ENCODE results near the gene PHLDB2. TPM values are rescaled to one million over a fixed set of nuclear protein-coding genes. Genes with fewer than 3 reads are reported as not detected.

PHLDB2 gene
- total and polyA plus RNA-seq, 10 of the 15 experiments (the other 5 are each of a cell fraction or from before 2014, with no cell fraction given): 0.03 to 0.67 (median 0.40) TPM

DNA sequence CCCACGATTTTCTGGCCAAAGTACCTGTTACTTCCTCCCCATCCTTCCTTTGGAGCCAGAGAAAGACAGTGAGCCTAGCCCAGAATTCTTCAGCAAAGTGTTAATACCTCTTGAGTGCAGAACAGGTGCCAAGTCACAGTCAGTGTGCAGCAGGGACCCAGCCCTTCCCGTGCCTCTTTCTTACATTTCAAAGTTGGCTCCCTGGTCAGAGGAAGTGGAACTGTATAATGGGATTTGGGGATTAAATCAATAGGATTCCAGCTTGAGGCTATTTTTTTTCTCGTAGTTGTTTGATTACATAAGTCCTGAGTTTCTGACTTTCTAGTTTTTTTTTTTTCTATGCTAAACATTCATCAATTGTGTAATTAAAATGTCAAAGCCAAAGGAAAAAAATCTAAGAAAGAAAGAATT, 67.2 kb downstream of the PHLDB2 start (continued):
- TF ChIP-seq, protein P1, sequence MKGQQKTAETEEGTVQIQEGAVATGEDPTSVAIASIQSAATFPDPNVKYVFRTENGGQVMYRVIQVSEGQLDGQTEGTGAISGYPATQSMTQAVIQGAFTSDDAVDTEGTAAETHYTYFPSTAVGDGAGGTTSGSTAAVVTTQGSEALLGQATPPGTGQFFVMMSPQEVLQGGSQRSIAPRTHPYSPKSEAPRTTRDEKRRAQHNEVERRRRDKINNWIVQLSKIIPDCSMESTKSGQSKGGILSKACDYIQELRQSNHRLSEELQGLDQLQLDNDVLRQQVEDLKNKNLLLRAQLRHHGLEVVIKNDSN (IDR thresholded peaks at IDR 0.05; ENCODE audit: borderline replicate concordance, extremely low read length, insufficient read depth, low read depth, low read length): no peak
- TF ChIP-seq MTA3 (IDR thresholded peaks at IDR 0.05; ENCODE audit: borderline replicate concordance, low read length): no peak
- no peak for TF ChIP-seq HDAC6 (IDR thresholded peaks at IDR 0.05; ENCODE audit: unreplicated experiment)
- TF ChIP-seq USF2 (IDR thresholded peaks at IDR 0.05; ENCODE audit: borderline replicate concordance, low read depth, low read length): no peak

GRCh38 chr3:111928613-111929012, 69.5 kb downstream of the PHLDB2 start:
- Histone ChIP-seq H3K79me2 (ENCODE audit: control insufficient read depth, insufficient read depth, low read length) (no peaks in the 10 kb centered on the region), H3K9me3 (replicated peaks; ENCODE audit: control insufficient read depth, insufficient read depth, low read length) (no peaks in the 10 kb centered on the region), H3K9ac (ENCODE audit: control insufficient read depth, insufficient read depth, low read length) (no peak overlapping the region), H3K4me2 (ENCODE audit: control insufficient read depth, insufficient read depth) (no peak overlapping the region), H3K4me3 (no peak overlapping the region), H3K27ac (ENCODE audit: control insufficient read depth, insufficient read depth) (no peak overlapping the region), H3K36me3 (ENCODE audit: control insufficient read depth in 2 of 2, insufficient read depth in 2 of 2, low read length in 1 of 2) (no peaks in the 10 kb centered on the region), H3K27me3 (replicated peaks in 1 of 2; ENCODE audit: control insufficient read depth in 2 of 2, insufficient read depth in 2 of 2, low read length in 1 of 2) (no peaks in the 10 kb centered on the region), H4K20me1 (ENCODE audit: control insufficient read depth, insufficient read depth) (no peaks in the 10 kb centered on the region), H3K4me1 (ENCODE audit: control insufficient read depth, insufficient read depth, low read length) (no peaks in the 10 kb centered on the region), H2AFZ (ENCODE audit: control insufficient read depth, low read depth, low read length) (no peak overlapping the region; the same call in 1 of the 2 replicates)
- in situ Hi-C loops (cut with MboI): no loop called here
- FAIRE-seq (no peak), ATAC-seq (peak; percentile 45; the same call in 2 of the 3 replicates), DNase-seq (ENCODE audit: low read depth, low spot score) (no peak)
- ChIA-PET POLR2A (no interaction called here), CTCF (interaction anchor here (1.9 kb wide), 1 partner anchor 167 kb away, joined by 5 read pairs; no protein-coding TSS in a partner anchor), RAD21 (ENCODE audit: unreplicated experiment) (no interaction called here), SMC1A (ENCODE audit: uncharacterized antibody, unreplicated experiment) (interaction anchor here (0.7 to 1.3 kb wide), 2 partner anchors 34 to 39 kb away, joined by 3 to 4 read pairs; no protein-coding TSS in a partner anchor)
- 9% methylated on average over 2 of the region's 2 CpGs for WGBS (ENCODE audit: insufficient coverage, insufficient replicate concordance, low lambda C conversion rate, missing lambda C conversion rate)
- intact Hi-C loops (cut with micrococcal nuclease; ENCODE audit: unreplicated experiment): no loop called here
- TF ChIP-seq, protein P1 (IDR thresholded peaks at IDR 0.05; ENCODE audit: borderline replicate concordance, extremely low read length, insufficient read depth, low read depth, low read length): no peak
- TF ChIP-seq POLR2AphosphoS2 (IDR thresholded peaks at IDR 0.05; ENCODE audit: low read depth, low read length): no peak
- TF ChIP-seq JUNB (IDR thresholded peaks at IDR 0.05): peak; percentile 8; the same call in 1 of the 2 replicates
- TF ChIP-seq ZNF217 (IDR thresholded peaks at IDR 0.05): no peak
- TF ChIP-seq, protein P2, sequence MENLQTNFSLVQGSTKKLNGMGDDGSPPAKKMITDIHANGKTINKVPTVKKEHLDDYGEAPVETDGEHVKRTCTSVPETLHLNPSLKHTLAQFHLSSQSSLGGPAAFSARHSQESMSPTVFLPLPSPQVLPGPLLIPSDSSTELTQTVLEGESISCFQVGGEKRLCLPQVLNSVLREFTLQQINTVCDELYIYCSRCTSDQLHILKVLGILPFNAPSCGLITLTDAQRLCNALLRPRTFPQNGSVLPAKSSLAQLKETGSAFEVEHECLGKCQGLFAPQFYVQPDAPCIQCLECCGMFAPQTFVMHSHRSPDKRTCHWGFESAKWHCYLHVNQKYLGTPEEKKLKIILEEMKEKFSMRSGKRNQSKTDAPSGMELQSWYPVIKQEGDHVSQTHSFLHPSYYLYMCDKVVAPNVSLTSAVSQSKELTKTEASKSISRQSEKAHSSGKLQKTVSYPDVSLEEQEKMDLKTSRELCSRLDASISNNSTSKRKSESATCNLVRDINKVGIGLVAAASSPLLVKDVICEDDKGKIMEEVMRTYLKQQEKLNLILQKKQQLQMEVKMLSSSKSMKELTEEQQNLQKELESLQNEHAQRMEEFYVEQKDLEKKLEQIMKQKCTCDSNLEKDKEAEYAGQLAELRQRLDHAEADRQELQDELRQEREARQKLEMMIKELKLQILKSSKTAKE (IDR thresholded peaks at IDR 0.05; ENCODE audit: low read depth, poor library complexity, severe bottlenecking): no peak
- no TSS peak for BruUV-seq (replicated peaks)
